AG09319 (cell line): ENCODE results near the gene DYNLRB1.
"Not testable (repeated sequence)": the region's sequence is repeated elsewhere in the genome, so short reads cannot be mapped to it uniquely, and the experiment has no call there.

Experiments used
- DNase-seq: peaks from one replicate; pipeline ENCODE4 v3.0.0-alpha.2; 2010; ENCODE audit warnings: low read depth; ENCODE audit errors: extremely low read depth
- TF ChIP-seq, protein P1 (sequence below): IDR thresholded peaks from 2 replicates; pipeline ENCODE4 v1.5.1; 2011; ENCODE audit warnings: low read depth, mild to moderate bottlenecking, inconsistent platforms, low read length, moderate library complexity

Gene DYNLRB1

DNA sequence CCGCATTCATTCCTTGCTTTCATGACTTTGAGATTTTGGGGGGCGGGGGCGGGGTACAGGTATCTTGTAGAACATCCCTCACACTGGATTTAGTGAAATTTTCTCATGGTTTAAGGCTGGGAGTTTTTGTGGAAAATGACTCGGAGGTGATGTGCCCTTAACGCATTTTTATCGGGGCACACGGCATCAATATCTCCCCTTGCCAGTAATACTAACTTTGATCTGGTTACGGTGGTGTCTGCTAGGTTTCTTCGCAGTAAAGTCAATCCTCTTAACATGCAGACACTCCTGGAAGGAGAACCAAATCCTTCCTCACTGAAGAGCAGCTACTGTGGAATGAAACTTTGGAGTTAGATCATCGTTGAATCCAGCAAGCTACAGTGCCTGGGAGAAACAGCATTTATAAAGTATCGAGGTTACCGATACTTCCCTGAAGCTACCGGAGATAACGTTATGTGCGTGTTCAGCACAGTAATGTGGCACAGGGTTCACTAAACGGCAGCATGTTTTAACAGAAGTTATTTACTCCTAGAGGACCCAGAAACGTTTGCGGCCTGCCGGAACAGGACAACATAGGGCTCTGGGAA is 1.2 kb upstream of the DYNLRB1 start:
- no peak for DNase-seq
- TF ChIP-seq, protein P1, sequence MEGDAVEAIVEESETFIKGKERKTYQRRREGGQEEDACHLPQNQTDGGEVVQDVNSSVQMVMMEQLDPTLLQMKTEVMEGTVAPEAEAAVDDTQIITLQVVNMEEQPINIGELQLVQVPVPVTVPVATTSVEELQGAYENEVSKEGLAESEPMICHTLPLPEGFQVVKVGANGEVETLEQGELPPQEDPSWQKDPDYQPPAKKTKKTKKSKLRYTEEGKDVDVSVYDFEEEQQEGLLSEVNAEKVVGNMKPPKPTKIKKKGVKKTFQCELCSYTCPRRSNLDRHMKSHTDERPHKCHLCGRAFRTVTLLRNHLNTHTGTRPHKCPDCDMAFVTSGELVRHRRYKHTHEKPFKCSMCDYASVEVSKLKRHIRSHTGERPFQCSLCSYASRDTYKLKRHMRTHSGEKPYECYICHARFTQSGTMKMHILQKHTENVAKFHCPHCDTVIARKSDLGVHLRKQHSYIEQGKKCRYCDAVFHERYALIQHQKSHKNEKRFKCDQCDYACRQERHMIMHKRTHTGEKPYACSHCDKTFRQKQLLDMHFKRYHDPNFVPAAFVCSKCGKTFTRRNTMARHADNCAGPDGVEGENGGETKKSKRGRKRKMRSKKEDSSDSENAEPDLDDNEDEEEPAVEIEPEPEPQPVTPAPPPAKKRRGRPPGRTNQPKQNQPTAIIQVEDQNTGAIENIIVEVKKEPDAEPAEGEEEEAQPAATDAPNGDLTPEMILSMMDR = no peak

DNA sequence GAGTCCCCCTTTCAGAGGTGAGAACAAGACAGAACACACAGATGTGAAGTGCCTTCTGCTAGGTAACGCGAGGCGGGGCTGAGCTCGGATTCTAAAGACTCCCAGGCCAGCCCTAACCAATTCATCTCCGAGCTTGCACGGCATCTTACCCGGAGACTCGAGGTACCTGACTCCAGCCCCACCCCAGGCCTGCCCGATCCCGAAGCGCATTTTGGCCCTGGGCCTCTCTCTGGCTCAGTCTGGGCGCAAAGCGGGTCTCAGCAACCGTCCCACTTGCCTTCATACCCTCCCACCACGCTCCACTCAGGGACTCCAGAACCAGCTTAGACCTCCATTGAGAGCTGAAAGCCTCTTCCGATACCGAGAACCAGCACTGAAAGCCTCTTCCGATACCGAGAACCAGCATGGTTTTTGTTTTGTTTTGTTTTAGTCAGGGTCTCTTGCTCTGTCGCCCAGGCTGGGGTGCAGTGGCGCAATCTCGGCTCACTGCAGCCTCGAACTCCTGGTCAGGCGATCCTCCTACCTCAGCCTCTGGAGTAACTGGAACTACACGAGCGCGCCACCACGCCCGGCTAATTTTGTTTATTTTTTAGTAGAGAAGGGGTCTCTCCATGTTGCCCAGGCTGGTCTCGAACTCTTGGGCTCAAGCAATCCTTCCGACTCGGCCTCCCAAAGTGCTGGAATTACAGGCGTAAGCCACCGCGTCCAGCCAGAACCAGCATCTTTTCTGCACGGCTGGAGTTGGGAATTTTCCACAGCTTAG is 557 bp upstream of the DYNLRB1 start:
- DNase-seq = no peak
- TF ChIP-seq, protein P1 = no peak

DNA sequence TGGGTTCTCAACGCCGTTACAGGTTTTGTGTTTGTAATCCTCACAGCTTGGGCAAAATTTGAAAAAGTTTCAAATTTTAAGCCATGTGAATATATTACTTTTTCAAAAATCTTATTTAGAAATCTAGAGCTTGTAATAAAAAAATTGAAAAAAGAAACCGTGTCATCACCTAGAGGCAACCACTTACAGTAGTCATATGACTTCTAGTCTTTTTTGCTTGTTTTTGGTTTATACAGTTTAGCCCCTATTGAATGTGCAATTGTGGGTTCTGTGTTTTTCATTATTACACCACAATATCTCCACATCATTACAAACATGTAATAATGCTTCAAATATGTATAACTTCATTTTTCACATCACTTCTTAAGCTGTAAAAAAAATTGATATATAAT is 888 bp downstream of the DYNLRB1 start:
- DNase-seq = no peak
- TF ChIP-seq, protein P1 = no peak

DNA sequence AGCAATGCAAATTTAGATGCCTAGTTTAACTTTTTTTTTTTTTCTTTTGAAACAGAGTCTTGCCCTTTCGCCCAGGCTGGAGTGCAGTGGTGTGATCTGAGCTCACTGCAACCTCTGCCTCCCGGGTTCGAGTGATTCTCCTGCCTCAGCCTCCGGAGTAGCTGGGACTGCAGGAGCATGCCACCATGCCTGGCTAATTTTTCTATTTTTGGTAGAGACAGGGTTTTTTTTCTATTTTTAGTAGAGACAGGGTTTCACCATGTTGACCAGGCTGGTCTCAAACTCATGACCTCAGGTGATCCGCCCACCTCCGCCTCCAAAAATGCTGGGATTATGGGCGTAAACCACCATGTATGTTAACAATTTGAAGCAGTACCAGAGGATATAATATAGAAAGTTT is 2.6 kb downstream of the DYNLRB1 start:
- DNase-seq = not testable (repeated sequence)

DNA sequence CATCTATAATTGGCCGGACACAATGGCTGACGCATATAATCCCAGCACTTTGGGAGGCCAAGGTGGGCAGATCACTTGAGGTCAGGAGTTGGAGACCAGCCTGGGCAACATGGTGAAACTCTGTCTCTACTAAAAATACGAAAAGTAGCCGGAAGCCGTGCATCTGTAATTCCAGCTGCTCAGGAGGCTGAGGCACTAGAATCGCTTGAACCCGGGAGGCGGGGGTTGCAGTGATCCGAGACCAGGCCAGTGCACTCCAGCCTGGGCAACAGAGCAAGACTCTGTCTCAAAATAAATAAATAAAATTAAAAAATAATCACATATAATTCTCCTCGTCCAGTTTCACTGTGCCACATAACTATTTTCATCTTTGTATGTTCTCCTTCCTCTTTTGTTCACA is 3.6 kb downstream of the DYNLRB1 start:
- DNase-seq = not testable (repeated sequence)

DNA sequence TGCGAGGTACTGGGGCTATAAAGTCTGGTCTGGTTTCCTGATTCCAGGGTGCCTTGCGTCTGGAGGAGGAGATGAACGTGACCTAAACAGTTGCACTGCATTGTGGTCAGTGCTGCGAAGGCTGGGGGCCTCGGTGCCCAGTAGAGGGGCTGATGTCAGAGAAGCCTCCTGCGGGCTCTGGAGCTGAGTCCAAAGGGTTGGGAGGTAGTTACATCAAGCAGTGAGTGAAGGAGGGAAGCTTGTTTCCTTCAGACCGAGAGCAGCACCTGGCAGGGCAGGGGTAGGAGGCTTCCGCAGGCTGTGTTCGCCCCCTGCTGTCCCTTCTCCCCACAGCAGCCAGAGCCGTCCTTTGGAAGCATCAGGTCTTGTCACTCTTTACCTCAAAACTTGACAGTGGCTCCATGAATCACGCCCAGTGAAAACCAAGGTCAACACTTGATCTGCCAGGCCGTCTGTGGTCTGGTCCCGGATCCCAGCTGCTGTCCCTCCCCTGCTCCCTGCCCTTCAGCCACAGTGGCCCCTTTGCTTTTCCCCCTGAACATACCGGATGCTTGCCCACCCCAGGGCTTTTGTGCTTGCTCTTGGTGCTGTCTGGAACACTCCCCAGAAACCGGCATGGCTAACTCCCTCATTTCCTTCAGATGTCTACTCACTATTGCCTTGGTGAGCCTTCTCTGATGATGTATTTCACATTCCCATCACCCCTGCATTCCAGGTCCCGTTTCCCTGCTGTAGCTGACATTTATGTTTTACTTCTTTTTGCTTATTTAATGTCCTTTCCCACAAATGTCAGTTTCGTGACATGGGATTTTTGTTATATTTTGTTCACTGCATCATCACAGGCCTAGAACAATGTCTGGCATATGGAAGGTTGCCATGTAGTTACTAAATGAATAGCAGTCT is 7.0 kb downstream of the DYNLRB1 start:
- peak; percentile 62 for DNase-seq
- TF ChIP-seq, protein P1 = peak; percentile 56

DNA sequence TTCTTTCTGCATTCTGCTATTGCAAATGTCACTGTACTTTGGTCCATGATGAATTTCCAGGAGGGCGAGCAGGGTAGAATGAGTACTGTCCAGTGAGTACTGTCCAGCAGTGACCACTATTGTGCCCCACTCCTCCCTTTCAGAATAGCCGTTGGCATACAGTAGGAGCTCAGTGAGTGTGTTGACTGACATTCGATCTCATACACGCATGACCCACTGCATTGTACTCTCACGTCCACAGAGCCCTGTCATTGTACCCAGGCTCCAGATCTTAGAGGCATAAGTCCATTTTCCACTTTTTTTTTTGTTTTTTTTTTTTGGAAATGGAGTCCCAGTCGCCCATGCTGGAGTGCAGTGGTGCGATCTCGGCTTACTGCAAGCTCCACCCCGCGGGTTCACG is 8.2 kb downstream of the DYNLRB1 start:
- no peak for DNase-seq
- TF ChIP-seq, protein P1 = no peak

DNA sequence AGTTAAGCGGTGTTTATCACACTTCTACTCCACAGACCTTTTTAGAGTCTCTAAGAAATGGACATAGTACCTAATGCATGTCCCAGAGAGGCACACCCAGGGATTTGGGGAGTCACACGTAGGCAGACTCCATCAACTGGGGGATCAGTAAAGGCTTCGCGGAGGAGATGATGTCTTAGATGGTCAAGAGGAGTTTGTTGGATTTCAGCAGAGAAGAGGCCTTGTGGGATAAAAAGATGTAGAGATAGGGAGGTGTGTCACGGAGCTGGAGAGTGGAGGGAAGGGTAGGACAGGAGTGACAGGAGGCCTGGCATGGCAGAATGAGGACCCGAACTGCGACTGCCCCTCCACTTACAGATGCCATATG is 9.1 kb downstream of the DYNLRB1 start:
- TF ChIP-seq, protein P1 = no peak
- no peak for DNase-seq
